Right atrium auricular region (tissue), 2 donors: ENCODE data around the gene RPL7A. TPM values are rescaled to one million over a fixed set of nuclear protein-coding genes. Genes with fewer than 3 reads are reported as not detected.
"Not testable (repeated sequence)": the region's sequence is repeated elsewhere in the genome, so short reads cannot be mapped to it uniquely, and the experiment has no call there.

Experiments
- DNase-seq: peaks from one replicate; pipeline ENCODE4 v3.0.0-alpha.2; 2019; ENCODE audit warnings: low spot score
- H3K27ac ChIP-seq, 2 donors: fragments of 200-600 bp; sonication (generic); 1 replicate in 1 of 2; 2 replicates in 1 of 2; pipeline ENCODE4 v1.5.1; 2016 to 2019
- H3K27me3 ChIP-seq, 2 donors: fragments of 200-600 bp; sonication (generic); one replicate each; pipeline versions ENCODE4 v1.5.1 to v1.6.0; 2017 to 2019
- H3K36me3 ChIP-seq: fragments of 200-600 bp; sonication (generic); one replicate; pipeline ENCODE4 v1.5.1; 2016
- H3K4me1 ChIP-seq, 2 donors: fragments of 200-600 bp; sonication (generic); one replicate each; pipeline versions ENCODE4 v1.5.1 to v1.6.0; 2017 to 2019
- H3K4me3 ChIP-seq, 2 donors: fragments of 200-600 bp; sonication (generic); 1 replicate in 1 of 2; 2 replicates in 1 of 2; pipeline ENCODE4 v1.5.1; 2017 to 2019; ENCODE audit warnings: mild to moderate bottlenecking in 1 of 2, moderate library complexity in 1 of 2
- H3K9me3 ChIP-seq, 2 donors: fragments of 200-600 bp; sonication (generic); one replicate each; pipeline ENCODE4 v1.5.1; 2019
- CTCF ChIP-seq, 2 donors: fragments of 200-600 bp; sonication (generic); IDR thresholded peaks; one replicate each; pipeline ENCODE4 v1.5.1; 2019; ENCODE audit warnings: antibody characterized with exemption in 2 of 2
- total RNA-seq, 2 donors: library from RNA; depleted of rRNA; stranded (reverse); fragments of >200 nt; gene quantifications; one replicate each; pipeline ENCODE4 v1.1.0, GENCODE V29; 2016

Gene RPL7A
- total RNA-seq, 2 donors from 2014 or later, result 739 to 1,208 TPM

GRCh38 chr9:133387680-133388079 lies 39.7 kb downstream of the RPL7A start:
- no peaks in the 10 kb centered on the region for H3K4me1 ChIP-seq
- no peaks in the 10 kb centered on the region for H3K27me3 ChIP-seq
- H3K27ac ChIP-seq, result no peak overlapping the region
- DNase-seq, result no peak
- H3K4me3 ChIP-seq, result no peak overlapping the region
- H3K9me3 ChIP-seq, result no peaks in the 10 kb centered on the region
- TF ChIP-seq CTCF (IDR thresholded peaks at IDR 0.05), result no peak
- H3K36me3 ChIP-seq, result no peaks in the 10 kb centered on the region

GRCh38 chr9:133389025-133389557 lies 41.1 kb downstream of the RPL7A start:
- Histone ChIP-seq H3K9me3 (no peaks in the 10 kb centered on the region), H3K36me3 (no peaks in the 10 kb centered on the region), H3K27me3 (no peaks in the 10 kb centered on the region), H3K4me1 (no peaks in the 10 kb centered on the region), H3K27ac (no peak overlapping the region), H3K4me3 (no peak overlapping the region)
- no peak for DNase-seq
- TF ChIP-seq CTCF (IDR thresholded peaks at IDR 0.05), result no peak

- Histone ChIP-seq H3K9me3 (no peaks in the 10 kb centered on the region), H3K27ac (no peak overlapping the region)
Measured at GRCh38 chr9:133389562-133389961, 41.5 kb downstream of the RPL7A start.

GRCh38 chr9:133390713-133391112 lies 42.7 kb downstream of the RPL7A start:
- no peak for DNase-seq
- TF ChIP-seq CTCF (IDR thresholded peaks at IDR 0.05), result no peak
- no peaks in the 10 kb centered on the region for H3K27me3 ChIP-seq

More at GRCh38 chr9:133389562-133389961, 41.5 kb downstream of the RPL7A start:
- H3K36me3 ChIP-seq, result no peaks in the 10 kb centered on the region
- H3K4me1 ChIP-seq, result no peaks in the 10 kb centered on the region
- H3K4me3 ChIP-seq, result no peak overlapping the region
- TF ChIP-seq CTCF (IDR thresholded peaks at IDR 0.05), result no peak
- no peaks in the 10 kb centered on the region for H3K27me3 ChIP-seq
- no peak for DNase-seq

GRCh38 chr9:133391449-133391848 lies 43.4 kb downstream of the RPL7A start:
- not testable (repeated sequence) for H3K9me3 ChIP-seq, H3K4me1 ChIP-seq, H3K27me3 ChIP-seq, DNase-seq, H3K4me3 ChIP-seq, H3K27ac ChIP-seq, H3K36me3 ChIP-seq

More at GRCh38 chr9:133390713-133391112, 42.7 kb downstream of the RPL7A start:
- H3K27ac ChIP-seq, result no peak overlapping the region
- H3K4me3 ChIP-seq, result no peak overlapping the region
- H3K9me3 ChIP-seq, result no peaks in the 10 kb centered on the region
- H3K4me1 ChIP-seq, result no peaks in the 10 kb centered on the region
- no peaks in the 10 kb centered on the region for H3K36me3 ChIP-seq

GRCh38 chr9:133392308-133392707 lies 44.3 kb downstream of the RPL7A start:
- not testable (repeated sequence) for H3K4me1 ChIP-seq, H3K9me3 ChIP-seq, H3K27ac ChIP-seq, DNase-seq, H3K36me3 ChIP-seq, H3K4me3 ChIP-seq, H3K27me3 ChIP-seq

GRCh38 chr9:133393399-133393798 lies 45.4 kb downstream of the RPL7A start:
- H3K36me3 ChIP-seq, result no peaks in the 10 kb centered on the region
- H3K4me3 ChIP-seq, result no peak overlapping the region
- DNase-seq, result no peak
- no peak for TF ChIP-seq CTCF (IDR thresholded peaks at IDR 0.05)
- no peaks in the 10 kb centered on the region for H3K27me3 ChIP-seq
- H3K9me3 ChIP-seq, result no peaks in the 10 kb centered on the region
- no peak overlapping the region for H3K27ac ChIP-seq
- no peaks in the 10 kb centered on the region for H3K4me1 ChIP-seq
